Prostate gland (tissue), 2 donors: ENCODE data around the gene FBXO5. TPM values are rescaled to one million over a fixed set of nuclear protein-coding genes. Genes with fewer than 3 reads are reported as not detected.

Experiments
- DNase-seq: peaks from one replicate; pipeline ENCODE4 v3.0.0-alpha.2; 2019; ENCODE audit warnings: low spot score
- H3K27ac ChIP-seq, 2 donors: fragments of 200-600 bp; sonication (generic); 2 replicates each; pipeline ENCODE4 v1.5.1; 2017 to 2019
- H3K27me3 ChIP-seq: fragments of 200-600 bp; sonication (generic); replicated peaks from 2 replicates; pipeline ENCODE4 v1.5.1; 2019; ENCODE audit not compliant: insufficient read depth
- H3K36me3 ChIP-seq, 2 donors: fragments of 200-600 bp; sonication (generic); 1 replicate in 1 of 2; 2 replicates in 1 of 2; pipeline versions ENCODE4 v1.5.1 to v1.8.1; 2017 to 2019
- H3K4me1 ChIP-seq: fragments of 200-600 bp; sonication (generic); replicated peaks from 2 replicates; pipeline ENCODE4 v1.5.1; 2019
- H3K4me3 ChIP-seq, 2 donors: fragments of 200-600 bp; sonication (generic); 2 replicates each; pipeline ENCODE4 v1.5.1; 2017 to 2019
- H3K9me3 ChIP-seq: fragments of 200-600 bp; sonication (generic); 2 replicates; pipeline ENCODE4 v1.5.1; 2017
- CTCF ChIP-seq, 4 experiments: fragments of 200-600 bp in 2 of 4; fragments of 450-650 bp in 2 of 4; sonication (generic) in 2 of 4; IDR thresholded peaks; 1 replicate in 3 of 4; 2 replicates in 1 of 4; pipeline ENCODE4 v1.5.1; 2016 to 2019; ENCODE audit warnings: antibody characterized with exemption in 4 of 4, mild to moderate bottlenecking in 2 of 4, moderate library complexity in 2 of 4
- POLR2A ChIP-seq: fragments of 450-650 bp; IDR thresholded peaks from one replicate; pipeline ENCODE4 v1.6.1; 2016; ENCODE audit warnings: antibody characterized with exemption, mild to moderate bottlenecking
- POLR2AphosphoS5 ChIP-seq: sonication (generic); formaldehyde crosslinking; IDR thresholded peaks from one replicate; pipeline ENCODE4 v1.6.1; 2017; ENCODE audit warnings: antibody characterized with exemption
- WGBS: methylation state at CpG from one replicate; pipeline ENCODE4 v1.1.5; 2018; 5-methylcytosine and 5-hydroxymethylcytosine counted together
- intact Hi-C: fragments of 100-400 bp; cut with DNase I; formaldehyde crosslinking; loops from one replicate; pipeline ENCODE4 v1.14.2; 2022
- total RNA-seq, 2 donors: library from RNA; depleted of rRNA; stranded (reverse); fragments of >200 nt; gene quantifications; one replicate each; pipeline ENCODE4 v1.1.0, GENCODE V29; 2016

The FBXO5 gene
- total RNA-seq, 2 donors from 2014 or later, result 3.0 to 5.2 TPM

GRCh38 chr6:152981219-152981618 lies 1.6 kb downstream of the FBXO5 start:
- intact Hi-C loops, result no loop called here
- no peak for TF ChIP-seq CTCF (IDR thresholded peaks at IDR 0.05)
- TF ChIP-seq POLR2A, result no peak
- WGBS, result 48% methylated on average over 2 of the region's 2 CpGs
- Histone ChIP-seq H3K27ac (no peak overlapping the region), H3K36me3 (no peaks in the 10 kb centered on the region), H3K4me1 (peaks cover 6% of the 10 kb centered on the region), H3K27me3 (no peaks in the 10 kb centered on the region), H3K9me3 (no peaks in the 10 kb centered on the region), H3K4me3 (no peak overlapping the region)
- DNase-seq, result no peak

GRCh38 chr6:152980656-152981055 lies 2.2 kb downstream of the FBXO5 start:
- no peaks in the 10 kb centered on the region for H3K36me3 ChIP-seq
- DNase-seq, result no peak
- H3K9me3 ChIP-seq, result no peaks in the 10 kb centered on the region
- no peak overlapping the region for H3K4me3 ChIP-seq
- TF ChIP-seq CTCF (IDR thresholded peaks at IDR 0.05) (no peak), POLR2A (no peak), POLR2AphosphoS5 (no peak)
- no peaks in the 10 kb centered on the region for H3K27me3 ChIP-seq
- intact Hi-C loops, result no loop called here
- 57% methylated on average over 1 of the region's 1 CpG for WGBS
- no peak overlapping the region for H3K27ac ChIP-seq
- H3K4me1 ChIP-seq, result peaks cover 6% of the 10 kb centered on the region

- no peak for DNase-seq
- no peaks in the 10 kb centered on the region for H3K36me3 ChIP-seq
- TF ChIP-seq POLR2A (no peak), POLR2AphosphoS5 (no peak), CTCF (IDR thresholded peaks at IDR 0.05) (no peak)
These were observed 3.7 kb downstream of the FBXO5 start for GRCh38 chr6:152979116-152979515.

GRCh38 chr6:152978058-152978457 lies 4.8 kb downstream of the FBXO5 start:
- Histone ChIP-seq H3K4me3 (no peak overlapping the region), H3K9me3 (no peaks in the 10 kb centered on the region), H3K36me3 (no peaks in the 10 kb centered on the region), H3K27ac (no peak overlapping the region), H3K27me3 (no peaks in the 10 kb centered on the region), H3K4me1 (peaks cover 6% of the 10 kb centered on the region)
- 71% methylated on average over 3 of the region's 3 CpGs for WGBS
- TF ChIP-seq POLR2A (no peak), CTCF (IDR thresholded peaks at IDR 0.05) (no peak), POLR2AphosphoS5 (no peak)
- DNase-seq, result no peak
- intact Hi-C loops, result no loop called here

More at GRCh38 chr6:152979116-152979515, 3.7 kb downstream of the FBXO5 start:
- no peaks in the 10 kb centered on the region for H3K9me3 ChIP-seq
- no peak overlapping the region for H3K4me3 ChIP-seq
- whole genome bisulfite sequencing, result 93% methylated on average over 1 of the region's 1 CpG
- intact Hi-C loops, result no loop called here
- H3K27me3 ChIP-seq, result no peaks in the 10 kb centered on the region
- peaks cover 6% of the 10 kb centered on the region for H3K4me1 ChIP-seq
- no peak overlapping the region for H3K27ac ChIP-seq

- H3K4me1 ChIP-seq, result peaks cover 6% of the 10 kb centered on the region
- H3K27ac ChIP-seq, result no peak overlapping the region
- DNase-seq, result no peak
- no peak for TF ChIP-seq CTCF (IDR thresholded peaks at IDR 0.05)
- no peak for TF ChIP-seq POLR2A
- TF ChIP-seq POLR2AphosphoS5, result no peak
- H3K4me3 ChIP-seq, result no peak overlapping the region
- intact Hi-C loops, result no loop called here
- H3K36me3 ChIP-seq, result no peaks in the 10 kb centered on the region
- no peaks in the 10 kb centered on the region for H3K9me3 ChIP-seq
- H3K27me3 ChIP-seq, result no peaks in the 10 kb centered on the region
These were observed 5.3 kb downstream of the FBXO5 start for GRCh38 chr6:152977556-152977955.
